ENCODE measurements around the gene SLC2A8. TPM values are rescaled to one million over a fixed set of nuclear protein-coding genes. Genes with fewer than 3 reads are reported as not detected.

The SLC2A8 gene
- total RNA-seq = 1 to 10 TPM; 7.5 to 7.7 TPM

GRCh38 chr9:127396808-127397645, at the start of gene SLC2A8:
SLC2A8 (plus strand) TSS chr9:127397169; CDS start chr9:127397231, 62 bp downstream.
- H3K27ac Mint-ChIP-seq = no peak within 1 kb of the TSS

GRCh38 chr9:127347831-127348776, 48.9 kb upstream of the SLC2A8 start:
- CTCF ChIA-PET = no interaction called here
- no peaks in the 10 kb centered on the region for H3K9me3 Mint-ChIP-seq
- no peak overlapping the region for H3K27ac Mint-ChIP-seq
- H3K36me3 Mint-ChIP-seq (ENCODE audit: low read depth) = no peaks in the 10 kb centered on the region
- peaks cover 11% of the 10 kb centered on the region for H3K27me3 Mint-ChIP-seq
- no peak overlapping the region for H3K4me3 Mint-ChIP-seq
- POLR2A ChIA-PET = no interaction called here
- no peaks in the 10 kb centered on the region for H3K4me1 Mint-ChIP-seq
- DNase-seq = no peak

More at GRCh38 chr9:127396808-127397645, at the start of gene SLC2A8:
- CTCF ChIA-PET = interaction anchor here (0.6 to 2.1 kb wide), 22 partner anchors 9 to 434 kb away, joined by 3 to 21 read pairs (median 5); partner anchors contain the start of genes LRSAM1, RPL12, TOR2A and ZNF79
- Mint-ChIP-seq H3K4me1 (peaks cover 18% of the 10 kb centered on the region), H3K9me3 (no peaks in the 10 kb centered on the region), H3K36me3 (ENCODE audit: low read depth) (no peaks in the 10 kb centered on the region), H3K27me3 (peaks cover 36% of the 10 kb centered on the region), H3K4me3 (peak within 1 kb of the TSS; percentile 67)
- DNase-seq = peak; percentile 98
- POLR2A ChIA-PET = interaction anchor here (0.7 to 4.1 kb wide), 10 partner anchors 10 to 412 kb away, joined by 3 to 54 read pairs (median 4); partner anchors contain the start of genes CDK9, LRSAM1, RPL12 and ZNF79

- no peak for DNase-seq
- no peaks in the 10 kb centered on the region for H3K36me3 Mint-ChIP-seq (ENCODE audit: low read depth)
- H3K9me3 Mint-ChIP-seq = no peaks in the 10 kb centered on the region
- no peaks in the 10 kb centered on the region for H3K4me1 Mint-ChIP-seq
- H3K27me3 Mint-ChIP-seq = peaks cover 12% of the 10 kb centered on the region
- H3K4me3 Mint-ChIP-seq = no peak overlapping the region
- CTCF ChIA-PET = no interaction called here
- no peak overlapping the region for H3K27ac Mint-ChIP-seq
- POLR2A ChIA-PET = no interaction called here
Measured at GRCh38 chr9:127349483-127350113, 47.4 kb upstream of the SLC2A8 start.

GRCh38 chr9:127351182-127352166, 45.5 kb upstream of the SLC2A8 start:
- Mint-ChIP-seq H3K36me3 (ENCODE audit: low read depth) (no peaks in the 10 kb centered on the region), H3K27ac (no peak overlapping the region), H3K27me3 (peaks cover 17% of the 10 kb centered on the region), H3K9me3 (no peaks in the 10 kb centered on the region), H3K4me1 (no peaks in the 10 kb centered on the region), H3K4me3 (no peak overlapping the region)
- ChIA-PET CTCF (no interaction called here), POLR2A (interaction anchor here (1.0 kb wide), 1 partner anchor 20 kb away, joined by 3 read pairs; no protein-coding TSS in a partner anchor)
- no peak for DNase-seq

GRCh38 chr9:127353882-127354281, 43.1 kb upstream of the SLC2A8 start:
- no peaks in the 10 kb centered on the region for H3K4me1 Mint-ChIP-seq
- peaks cover 17% of the 10 kb centered on the region for H3K27me3 Mint-ChIP-seq
- no peak for DNase-seq
- ChIA-PET CTCF (no interaction called here), POLR2A (no interaction called here)
- no peaks in the 10 kb centered on the region for H3K36me3 Mint-ChIP-seq (ENCODE audit: low read depth)
- no peak overlapping the region for H3K27ac Mint-ChIP-seq
- H3K4me3 Mint-ChIP-seq = no peak overlapping the region
- no peaks in the 10 kb centered on the region for H3K9me3 Mint-ChIP-seq

GRCh38 chr9:127356906-127357305, 40.1 kb upstream of the SLC2A8 start:
- H3K4me3 Mint-ChIP-seq = no peak overlapping the region
- no peak overlapping the region for H3K27ac Mint-ChIP-seq
- POLR2A ChIA-PET = no interaction called here
- H3K9me3 Mint-ChIP-seq = no peaks in the 10 kb centered on the region
- DNase-seq = no peak
- CTCF ChIA-PET = no interaction called here
- no peaks in the 10 kb centered on the region for H3K36me3 Mint-ChIP-seq (ENCODE audit: low read depth)
- H3K27me3 Mint-ChIP-seq = peaks cover 10% of the 10 kb centered on the region
- H3K4me1 Mint-ChIP-seq = peaks cover 9% of the 10 kb centered on the region

- Mint-ChIP-seq H3K4me3 (no peak overlapping the region), H3K36me3 (ENCODE audit: low read depth) (no peaks in the 10 kb centered on the region), H3K4me1 (peaks cover 9% of the 10 kb centered on the region), H3K27ac (no peak overlapping the region), H3K27me3 (peaks cover 9% of the 10 kb centered on the region), H3K9me3 (no peaks in the 10 kb centered on the region)
- POLR2A ChIA-PET = no interaction called here
- DNase-seq = no peak
- CTCF ChIA-PET = interaction anchor here (0.6 kb wide), 1 partner anchor 98 kb away, joined by 4 read pairs; no protein-coding TSS in a partner anchor
Measured at GRCh38 chr9:127358023-127358535, 38.9 kb upstream of the SLC2A8 start.

GRCh38 chr9:127358770-127359169, 38.2 kb upstream of the SLC2A8 start:
- H3K27me3 Mint-ChIP-seq = peaks cover 9% of the 10 kb centered on the region

GRCh38 chr9:127360250-127360649, 36.7 kb upstream of the SLC2A8 start:
- CTCF ChIA-PET = interaction anchor here (1.1 to 1.7 kb wide), 2 partner anchors 9 to 278 kb away, joined by 3 to 4 read pairs; no protein-coding TSS in a partner anchor
- peaks cover 9% of the 10 kb centered on the region for H3K4me1 Mint-ChIP-seq
- no peaks in the 10 kb centered on the region for H3K36me3 Mint-ChIP-seq (ENCODE audit: low read depth)
- no peak for DNase-seq
- POLR2A ChIA-PET = interaction anchor here (1.0 kb wide), 1 partner anchor 91 kb away, joined by 5 read pairs; the partner anchor contains the start of genes LRSAM1 and RPL12
- H3K9me3 Mint-ChIP-seq = no peaks in the 10 kb centered on the region
- H3K4me3 Mint-ChIP-seq = no peak overlapping the region
- H3K27ac Mint-ChIP-seq = no peak overlapping the region
- peaks cover 2% of the 10 kb centered on the region for H3K27me3 Mint-ChIP-seq

More at GRCh38 chr9:127358770-127359169, 38.2 kb upstream of the SLC2A8 start:
- no peak overlapping the region for H3K27ac Mint-ChIP-seq
- no peaks in the 10 kb centered on the region for H3K36me3 Mint-ChIP-seq (ENCODE audit: low read depth)
- ChIA-PET CTCF (interaction anchor here (0.6 kb wide), 1 partner anchor 97 kb away, joined by 4 read pairs; no protein-coding TSS in a partner anchor), POLR2A (no interaction called here)
- no peak overlapping the region for H3K4me3 Mint-ChIP-seq
- peaks cover 9% of the 10 kb centered on the region for H3K4me1 Mint-ChIP-seq
- no peaks in the 10 kb centered on the region for H3K9me3 Mint-ChIP-seq
- no peak for DNase-seq

- H3K4me3 Mint-ChIP-seq = no peak overlapping the region
- H3K4me1 Mint-ChIP-seq = peaks cover 9% of the 10 kb centered on the region
- H3K27ac Mint-ChIP-seq = no peak overlapping the region
- DNase-seq = no peak
- H3K9me3 Mint-ChIP-seq = no peaks in the 10 kb centered on the region
- ChIA-PET POLR2A (interaction anchor here (1.0 kb wide), 1 partner anchor 90 kb away, joined by 5 read pairs; the partner anchor contains the start of genes LRSAM1 and RPL12), CTCF (interaction anchor here (1.7 kb wide), 1 partner anchor 9 kb away, joined by 3 read pairs; no protein-coding TSS in a partner anchor)
- H3K27me3 Mint-ChIP-seq = no peaks in the 10 kb centered on the region
- H3K36me3 Mint-ChIP-seq (ENCODE audit: low read depth) = no peaks in the 10 kb centered on the region
Measured at GRCh38 chr9:127360829-127361228, 36.1 kb upstream of the SLC2A8 start.

GRCh38 chr9:127361561-127361960, 35.4 kb upstream of the SLC2A8 start:
- no peaks in the 10 kb centered on the region for H3K36me3 Mint-ChIP-seq (ENCODE audit: low read depth)
- no peaks in the 10 kb centered on the region for H3K27me3 Mint-ChIP-seq
- no peaks in the 10 kb centered on the region for H3K9me3 Mint-ChIP-seq
- H3K4me3 Mint-ChIP-seq = no peak overlapping the region
- peaks cover 9% of the 10 kb centered on the region for H3K4me1 Mint-ChIP-seq
- ChIA-PET CTCF (no interaction called here), POLR2A (no interaction called here)
- H3K27ac Mint-ChIP-seq = peak overlapping the region; percentile 18
- DNase-seq = no peak
